ENCODE measurements around the gene COX6A2. TPM values are rescaled to one million over a fixed set of nuclear protein-coding genes. Genes with fewer than 3 reads are reported as not detected.

The COX6A2 gene
- total and polyA plus RNA-seq, 4 donors = 0.84 to 36.7 (median 8.0) TPM; not detected in 1

- H3K9ac ChIP-seq (ENCODE audit: low read depth in 1 of 2, low read length in 2 of 2) = no peak overlapping the region
- no peak overlapping the region for H3K4me3 ChIP-seq (ENCODE audit: low read depth in 1 of 3, low read length in 3 of 3)
- H3K27ac ChIP-seq (ENCODE audit: low read depth in 1 of 2, low read length in 2 of 2) = no peak overlapping the region
- H3K36me3 ChIP-seq (ENCODE audit: control insufficient read depth in 4 of 4, insufficient read depth in 3 of 4, low read depth in 1 of 4, low read length in 3 of 4) = no peaks in the 10 kb centered on the region
- no peaks in the 10 kb centered on the region for H3K9me3 ChIP-seq (ENCODE audit: control insufficient read depth in 4 of 4, low read length in 3 of 4)
- WGBS = 90% methylated on average over 10 of the region's 10 CpGs
- TF ChIP-seq ZBTB33 (IDR thresholded peaks at IDR 0.05) (no peak), FOXA1 (IDR thresholded peaks at IDR 0.05) (no peak), GABPA (IDR thresholded peaks at IDR 0.05 in 1 of 2, conservative IDR thresholded peaks at IDR 0.05 in 1 of 2) (no peak), MAX (IDR thresholded peaks at IDR 0.05) (no peak), ATF3 (IDR thresholded peaks at IDR 0.05) (no peak), FOXA2 (IDR thresholded peaks at IDR 0.05) (no peak), CTCF (IDR thresholded peaks at IDR 0.05; ENCODE audit: low read depth, low read length, missing input control) (no peak), YY1 (IDR thresholded peaks at IDR 0.05) (no peak), REST (IDR thresholded peaks at IDR 0.05) (no peak)
- H3K27me3 ChIP-seq (ENCODE audit: control insufficient read depth in 4 of 4, insufficient read depth in 4 of 4, low read length in 3 of 4) = no peaks in the 10 kb centered on the region
- DNase-seq (ENCODE audit: low spot score) = no peak
- H3K4me1 ChIP-seq (ENCODE audit: control insufficient read depth in 4 of 4, insufficient read depth in 4 of 4, low read length in 3 of 4) = no peaks in the 10 kb centered on the region
These were observed 15.4 kb downstream of the COX6A2 start for GRCh38 chr16:31412750-31413149.

GRCh38 chr16:31411024-31411844 lies 16.9 kb downstream of the COX6A2 start:
- H3K9ac ChIP-seq (ENCODE audit: low read depth in 1 of 2, low read length in 2 of 2) = no peak overlapping the region
- no peak overlapping the region for H3K4me3 ChIP-seq (ENCODE audit: low read depth in 1 of 3, low read length in 3 of 3)
- DNase-seq (ENCODE audit: low spot score) = no peak
- no peak overlapping the region for H3K27ac ChIP-seq (ENCODE audit: low read depth in 1 of 2, low read length in 2 of 2)
- no peaks in the 10 kb centered on the region for H3K4me1 ChIP-seq (ENCODE audit: control insufficient read depth in 4 of 4, insufficient read depth in 4 of 4, low read length in 3 of 4)
- H3K36me3 ChIP-seq (ENCODE audit: control insufficient read depth in 4 of 4, insufficient read depth in 3 of 4, low read depth in 1 of 4, low read length in 3 of 4) = no peaks in the 10 kb centered on the region
- 87% methylated on average over 22 of the region's 22 CpGs for WGBS
- no peaks in the 10 kb centered on the region for H3K27me3 ChIP-seq (ENCODE audit: control insufficient read depth in 4 of 4, insufficient read depth in 4 of 4, low read length in 3 of 4)
- no peaks in the 10 kb centered on the region for H3K9me3 ChIP-seq (ENCODE audit: control insufficient read depth in 4 of 4, low read length in 3 of 4)
- no peak for TF ChIP-seq MAX (IDR thresholded peaks at IDR 0.05)
- no peak for TF ChIP-seq YY1 (IDR thresholded peaks at IDR 0.05)
- no peak for TF ChIP-seq NR2F2 (IDR thresholded peaks at IDR 0.05)
- TF ChIP-seq HNF4A (conservative IDR thresholded peaks at IDR 0.05) = no peak
- TF ChIP-seq SP1 (IDR thresholded peaks at IDR 0.05) = no peak
- TF ChIP-seq GABPA (IDR thresholded peaks at IDR 0.05 in 1 of 2, conservative IDR thresholded peaks at IDR 0.05 in 1 of 2) = no peak
- no peak for TF ChIP-seq REST (IDR thresholded peaks at IDR 0.05)

Data from liver (tissue), 9 donors.